BLaER1 (cell line): ENCODE results near the gene ELOA.

Source experiments
- H3K27ac ChIP-seq: shearing (Covaris generic); formaldehyde crosslinking; 2 replicates; pipeline ENCODE4 v1.8.1; 2022
- H3K27me3 ChIP-seq: shearing (Covaris generic); formaldehyde crosslinking; 2 replicates; pipeline ENCODE4 v1.8.1; 2022
- H3K36me3 ChIP-seq: shearing (Covaris generic); formaldehyde crosslinking; 2 replicates; pipeline ENCODE4 v1.8.1; 2022
- H3K4me1 ChIP-seq: shearing (Covaris generic); formaldehyde crosslinking; 2 replicates; pipeline ENCODE4 v1.8.1; 2022
- H3K4me2 ChIP-seq: shearing (Covaris generic); formaldehyde crosslinking; 2 replicates; pipeline ENCODE4 v1.8.1; 2022
- H3K4me3 ChIP-seq: shearing (Covaris generic); formaldehyde crosslinking; 2 replicates; pipeline ENCODE4 v1.8.1; 2022
- H3K9ac ChIP-seq: shearing (Covaris generic); formaldehyde crosslinking; 2 replicates; pipeline ENCODE4 v1.8.1; 2022
- H3K9me3 ChIP-seq: shearing (Covaris generic); formaldehyde crosslinking; 2 replicates; pipeline ENCODE4 v1.8.1; 2022
- H4K20me1 ChIP-seq: shearing (Covaris generic); formaldehyde crosslinking; 2 replicates; pipeline ENCODE4 v1.8.1; 2022
- Cebpa-rat ChIP-seq: shearing (Covaris generic); IDR thresholded peaks from 2 replicates; pipeline ENCODE4 v1.8.1; 2022

ELOA gene

DNA sequence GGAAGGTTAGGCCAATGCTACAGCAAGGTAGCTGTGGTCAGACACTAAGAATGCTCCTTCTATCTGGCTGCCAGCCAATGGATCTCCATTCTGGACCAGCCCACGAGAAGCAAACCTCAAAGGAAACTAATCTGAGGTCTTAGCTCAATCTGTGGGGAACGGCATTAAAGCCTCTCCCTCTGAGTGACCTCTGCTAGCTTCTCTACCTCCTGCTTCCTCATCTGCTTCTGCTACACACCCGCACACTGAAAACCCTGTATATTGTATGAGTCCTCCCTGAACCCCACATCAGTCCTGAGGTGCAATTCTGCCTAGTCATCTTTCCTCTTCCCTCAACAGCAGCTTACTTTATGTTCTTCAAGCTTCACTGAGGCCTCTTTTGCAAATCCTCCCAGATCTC, 64.2 kb downstream of the ELOA start:
- H3K4me2 ChIP-seq, result no peak overlapping the region

DNA sequence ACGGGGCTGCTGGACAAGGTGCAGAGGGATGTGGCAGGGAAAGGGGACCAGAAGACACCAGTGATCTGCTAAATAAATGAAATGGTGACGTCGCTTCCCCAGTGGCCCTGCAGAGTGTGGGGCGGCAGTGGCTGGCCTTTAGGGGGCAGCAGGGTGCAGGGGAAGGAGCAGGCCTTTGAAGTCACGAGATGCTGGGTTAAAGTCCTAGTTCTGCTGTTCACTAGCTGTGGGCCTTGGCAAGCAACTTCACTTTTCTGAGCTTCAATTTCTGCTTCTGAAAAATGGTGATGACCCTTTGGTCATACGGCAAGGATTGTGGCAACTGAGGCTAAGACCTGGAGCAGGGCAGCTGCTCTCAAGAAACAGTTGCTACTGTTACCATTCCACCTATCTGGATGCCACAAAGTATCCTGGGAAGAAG, 66.5 kb downstream of the ELOA start:
- TF ChIP-seq Cebpa-rat, result no peak
- Histone ChIP-seq H3K9me3 (no peaks in the 10 kb centered on the region), H3K36me3 (peaks cover 58% of the 10 kb centered on the region), H3K9ac (no peak overlapping the region), H3K4me2 (peak overlapping the region; percentile 10; the same call in 1 of the 2 replicates), H3K4me3 (no peak overlapping the region), H3K27me3 (no peaks in the 10 kb centered on the region), H3K27ac (no peak overlapping the region), H3K4me1 (peaks cover 25% of the 10 kb centered on the region), H4K20me1 (no peaks in the 10 kb centered on the region)

More for the DNA sequence above, 64.2 kb downstream of the ELOA start:
- Histone ChIP-seq H3K27me3 (no peaks in the 10 kb centered on the region), H3K4me3 (no peak overlapping the region), H4K20me1 (no peaks in the 10 kb centered on the region), H3K9me3 (no peaks in the 10 kb centered on the region), H3K36me3 (peaks cover 48% of the 10 kb centered on the region), H3K9ac (no peak overlapping the region), H3K27ac (no peak overlapping the region), H3K4me1 (peaks cover 25% of the 10 kb centered on the region)
- TF ChIP-seq Cebpa-rat, result no peak

DNA sequence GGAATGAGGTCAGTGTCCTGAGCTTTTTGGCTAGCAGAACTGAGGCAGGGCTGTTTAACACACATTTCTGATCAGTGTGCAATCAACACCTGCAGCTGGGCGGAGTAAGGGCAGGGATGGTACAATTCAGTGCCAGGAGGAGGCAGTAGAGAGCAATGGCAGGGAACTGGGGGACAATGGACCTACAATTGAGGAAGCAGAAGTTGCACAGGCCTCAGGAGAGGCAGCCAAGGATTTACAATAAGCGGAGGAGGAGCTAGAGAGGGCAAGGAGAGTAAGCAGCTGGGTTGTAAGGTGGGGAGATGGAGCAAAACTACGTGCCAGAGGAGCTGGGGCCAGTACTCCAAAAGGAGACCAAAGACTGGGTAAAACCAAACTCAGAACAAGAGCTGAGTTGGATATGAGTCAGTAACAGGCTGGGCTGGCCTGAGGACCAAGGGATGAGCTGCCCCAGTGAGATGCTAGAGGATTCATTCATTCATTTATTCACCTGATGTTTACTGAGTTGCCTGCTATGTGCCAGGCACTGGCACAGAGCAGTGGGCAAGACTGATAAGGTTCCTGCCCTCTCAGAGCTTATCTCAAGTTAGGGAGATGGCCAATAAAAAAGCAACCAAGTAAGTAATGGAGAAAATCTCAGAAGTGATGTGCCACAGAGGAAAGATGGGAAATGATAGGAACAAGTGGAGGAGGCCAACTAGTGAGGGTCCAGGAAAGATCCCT, 67.7 kb downstream of the ELOA start:
- no peaks in the 10 kb centered on the region for H3K27me3 ChIP-seq
- no peak for TF ChIP-seq Cebpa-rat
- peaks cover 70% of the 10 kb centered on the region for H3K36me3 ChIP-seq
- peaks cover 25% of the 10 kb centered on the region for H3K4me1 ChIP-seq
- no peaks in the 10 kb centered on the region for H3K9me3 ChIP-seq
- H3K9ac ChIP-seq, result no peak overlapping the region
- no peaks in the 10 kb centered on the region for H4K20me1 ChIP-seq
- peak overlapping the region; percentile 13 for H3K4me2 ChIP-seq
- no peak overlapping the region for H3K4me3 ChIP-seq
- H3K27ac ChIP-seq, result no peak overlapping the region
